HCT116 (cell line): Measurements from ENCODE around the gene LETMD1. TPM values are rescaled to one million over a fixed set of nuclear protein-coding genes. Genes with fewer than 3 reads are reported as not detected.

ENCODE experiments used
- ATAC-seq: fragments of 200-7000 bp; cut with Tn5 transposase; 2 replicates; pipeline ENCODE4 v1.9.1; 2020; ENCODE audit warnings: mild to moderate bottlenecking, moderate library complexity
- BruUV-seq: library from RNA; stranded (reverse); fragments of 400-500 nt; replicated peaks from 2 replicates; lab custom pipeline; 2021; lab: Mats Ljungman, UMichigan
- CTCF ChIA-PET: fragments of 300-600 bp; sonication (Branson Sonifier 250); formaldehyde crosslinking; loops from one replicate; lab custom pipeline; 2021; ENCODE audit warnings: antibody characterized with exemption; lab: Charles Lee
- POLR2A ChIA-PET: fragments of 300-600, 350-600 bp; sonication (Branson Sonifier 250); formaldehyde crosslinking; loops from one replicate; lab custom pipeline; 2021; ENCODE audit warnings: antibody characterized with exemption; lab: Charles Lee
- RAD21 ChIA-PET, 2 experiments: fragments of 300-600 bp; sonication (Branson Sonifier 250); formaldehyde crosslinking; loops; one replicate each; lab custom pipeline; 2023; ENCODE audit warnings: low total read pairs in 2 of 2; ENCODE audit not compliant: uncharacterized antibody in 2 of 2, unreplicated experiment in 2 of 2, low non-redundant PET in 1 of 2; lab: Charles Lee
- DNase-seq: peaks from one replicate; pipeline ENCODE4 v3.0.0-alpha.2; 2010; ENCODE audit warnings: low read depth, low spot score
- H2AFZ ChIP-seq: fragments of 200-600 bp; shearing (Covaris generic), sonication (generic); 2 replicates; pipeline ENCODE4 v1.6.1; 2017; ENCODE audit warnings: low read depth, mixed run types, mixed read lengths, antibody characterized with exemption, low read length; ENCODE audit not compliant: poor library complexity, severe bottlenecking
- H3K27ac ChIP-seq: 2 replicates; pipeline ENCODE4 v1.5.1; 2012; ENCODE audit warnings: low read depth, low read length
- H3K27me3 ChIP-seq: fragments of 200-600 bp; sonication (generic); 2 replicates; pipeline ENCODE4 v1.6.1; 2016; ENCODE audit warnings: mixed run types, low read length, mixed read lengths; ENCODE audit not compliant: insufficient read depth
- H3K36me3 ChIP-seq, 2 experiments: fragments of 200-500 bp in 1 of 2; fragments of 200-600 bp in 1 of 2; sonication (Bioruptor generic) in 1 of 2; sonication (generic) in 1 of 2; 2 replicates each; pipeline versions ENCODE4 v1.5.1 to v1.6.1; 2014 to 2016; ENCODE audit warnings: low read length in 2 of 2, inconsistent platforms in 1 of 2, mixed read lengths in 1 of 2, mixed run types in 1 of 2; ENCODE audit not compliant: insufficient read depth in 2 of 2, control insufficient read depth in 1 of 2
- H3K4me1 ChIP-seq, 2 experiments: fragments of 200-600 bp in 1 of 2; sonication (generic) in 1 of 2; 2 replicates each; pipeline versions ENCODE4 v1.5.1 to v1.6.1; 2012 to 2017; ENCODE audit warnings: low read length in 2 of 2, inconsistent platforms in 1 of 2, mild to moderate bottlenecking in 1 of 2, mixed read lengths in 1 of 2, mixed run types in 1 of 2, moderate library complexity in 1 of 2; ENCODE audit not compliant: insufficient read depth in 2 of 2, control insufficient read depth in 1 of 2
- H3K4me2 ChIP-seq: fragments of 200-600 bp; sonication (generic); 2 replicates; pipeline ENCODE4 v1.6.1; 2017; ENCODE audit warnings: mixed run types, low read length, mixed read lengths
- H3K4me3 ChIP-seq, 2 experiments: fragments of 200-600 bp in 1 of 2; sonication (generic) in 1 of 2; replicated peaks in 1 of 2; 2 replicates each; pipeline ENCODE4 v1.5.1; 2011 to 2016; ENCODE audit warnings: low read length in 2 of 2, control low read depth in 1 of 2, low read depth in 1 of 2, mild to moderate bottlenecking in 1 of 2, mixed read lengths in 1 of 2, mixed run types in 1 of 2
- H3K79me2 ChIP-seq: fragments of 200-600 bp; sonication (generic); 2 replicates; pipeline ENCODE4 v1.6.1; 2017; ENCODE audit warnings: mild to moderate bottlenecking, mixed run types, low read length, moderate library complexity, mixed read lengths; ENCODE audit not compliant: insufficient read depth
- H3K9ac ChIP-seq: fragments of 200-600 bp; sonication (generic); 2 replicates; pipeline ENCODE4 v1.6.1; 2016; ENCODE audit warnings: low read length, mixed read lengths
- H3K9me2 ChIP-seq: fragments of 200-600 bp; sonication (generic), shearing (Covaris generic); 2 replicates; pipeline ENCODE4 v1.6.1; 2017; ENCODE audit warnings: mixed run types, mild to moderate bottlenecking, moderate library complexity; ENCODE audit not compliant: insufficient read depth
- H3K9me3 ChIP-seq, 2 experiments: fragments of 200-500 bp in 1 of 2; fragments of 200-600 bp in 1 of 2; sonication (Bioruptor generic) in 1 of 2; sonication (generic) in 1 of 2; 2 replicates each; pipeline ENCODE4 v1.6.1; 2014 to 2017; ENCODE audit warnings: low read length in 2 of 2, mixed read lengths in 2 of 2, inconsistent platforms in 1 of 2, low read depth in 1 of 2, mild to moderate bottlenecking in 1 of 2, mixed run types in 1 of 2, moderate library complexity in 1 of 2; ENCODE audit not compliant: control insufficient read depth in 1 of 2, insufficient read depth in 1 of 2
- H4K20me1 ChIP-seq: fragments of 200-600 bp; sonication (generic), shearing (Covaris generic); 2 replicates; pipeline ENCODE4 v1.6.1; 2017; ENCODE audit warnings: mixed run types, mild to moderate bottlenecking, moderate library complexity; ENCODE audit not compliant: insufficient read depth
- CBX3 ChIP-seq: IDR thresholded peaks from 2 replicates; pipeline ENCODE4 v1.6.1; 2012; ENCODE audit warnings: low read depth
- CEBPB ChIP-seq: IDR thresholded peaks from 2 replicates; pipeline ENCODE4 v1.6.1; 2012; ENCODE audit warnings: low read depth
- EZH2 ChIP-seq: fragments of 200-600 bp; sonication (generic); IDR thresholded peaks from 2 replicates; pipeline ENCODE4 v1.6.1; 2017; ENCODE audit warnings: antibody characterized with exemption, mixed run types
- EZH2phosphoT487 ChIP-seq: fragments of 200-600 bp; IDR thresholded peaks from 2 replicates; pipeline ENCODE4 v1.6.1; 2018; ENCODE audit warnings: antibody characterized with exemption, borderline replicate concordance
- FOSL1 ChIP-seq: IDR thresholded peaks from 2 replicates; pipeline ENCODE4 v1.6.1; 2012; ENCODE audit warnings: low read depth
- JUND ChIP-seq: IDR thresholded peaks from 2 replicates; pipeline ENCODE4 v1.6.1; 2012
- MAX ChIP-seq: IDR thresholded peaks from 2 replicates; pipeline ENCODE4 v1.6.1; 2012
- POLR2A ChIP-seq: IDR thresholded peaks from 2 replicates; pipeline ENCODE4 v1.7.0; 2011; ENCODE audit warnings: borderline replicate concordance; ENCODE audit not compliant: insufficient read depth, insufficient read length; ENCODE audit errors: extremely low read depth
- POLR2AphosphoS5 ChIP-seq: IDR thresholded peaks from 2 replicates; pipeline ENCODE4 v1.6.1; 2011; ENCODE audit warnings: mild to moderate bottlenecking, low read depth, low read length, moderate library complexity
- REST ChIP-seq: IDR thresholded peaks from 2 replicates; pipeline ENCODE4 v1.6.1; 2012; ENCODE audit warnings: low read depth
- SRF ChIP-seq: IDR thresholded peaks from 2 replicates; pipeline ENCODE4 v1.6.1; 2012; ENCODE audit warnings: low read depth
- TCF7L2 ChIP-seq: IDR thresholded peaks from 2 replicates; pipeline ENCODE4 v1.7.0; 2011; ENCODE audit warnings: borderline replicate concordance, inconsistent platforms; ENCODE audit not compliant: insufficient read depth, insufficient read length; ENCODE audit errors: extremely low read depth
- YY1 ChIP-seq: IDR thresholded peaks from 2 replicates; pipeline ENCODE4 v1.6.1; 2011; ENCODE audit warnings: low read length, low read depth, moderate library complexity, mild to moderate bottlenecking; ENCODE audit not compliant: insufficient replicate concordance; ENCODE audit errors: extremely low read depth
- ZBTB33 ChIP-seq: IDR thresholded peaks from 2 replicates; pipeline ENCODE4 v1.6.1; 2011; ENCODE audit warnings: mild to moderate bottlenecking, low read length, moderate library complexity; ENCODE audit not compliant: insufficient replicate concordance; ENCODE audit errors: extremely low read depth
- ZFX ChIP-seq: fragments of 450-650 bp; IDR thresholded peaks from 2 replicates; pipeline ENCODE4 v1.6.1; 2017
- ZNF274 ChIP-seq: fragments of 200-500 bp; sonication (Bioruptor generic); IDR thresholded peaks from 2 replicates; pipeline ENCODE4 v1.6.1; 2014; ENCODE audit warnings: mild to moderate bottlenecking, low read depth, low read length, inconsistent platforms
- intact Hi-C: fragments of 100-400 bp; cut with micrococcal nuclease; formaldehyde crosslinking; loops from 2 replicates; pipeline ENCODE4 v1.10.0; 2022
- total RNA-seq: library from RNA; stranded (reverse); gene quantifications from one replicate; pipeline ENCODE4 v1.2.1, GENCODE V29; 2021; ENCODE audit not compliant: unreplicated experiment

LETMD1 gene
- total RNA-seq, 1 experiment from 2014 or later = 70.8 TPM

GRCh38 chr12:51017452-51017851 is 30.7 kb upstream of the LETMD1 start:
- DNase-seq (no peak), ATAC-seq (no peak)
- CTCF ChIA-PET = no interaction called here
- no peak overlapping the region for H3K4me2 ChIP-seq
- no peaks in the 10 kb centered on the region for H3K9me2 ChIP-seq
- H3K9me3 ChIP-seq = no peaks in the 10 kb centered on the region
- 0 out of 2 replicates have a peak, but pooled peaks cover under 1% of the 10 kb centered on the region for H4K20me1 ChIP-seq
- no peak overlapping the region for H3K9ac ChIP-seq
- no peak overlapping the region for H3K4me3 ChIP-seq
- no peak overlapping the region for H2AFZ ChIP-seq
- POLR2A ChIA-PET = no interaction called here
- H3K27ac ChIP-seq = no peak overlapping the region
- intact Hi-C loops = no loop called here
- no TSS peak for BruUV-seq
- RAD21 ChIA-PET = no interaction called here
- TF ChIP-seq FOSL1 (no peak), ZFX (no peak), EZH2 (no peak), POLR2A (no peak), SRF (no peak)
- H3K4me1 ChIP-seq = peaks cover 9 to 14% of the 10 kb centered on the region in 2 experiments; a peak in 3 of 4 replicates
- H3K79me2 ChIP-seq = peaks cover 81% of the 10 kb centered on the region
- no peaks in the 10 kb centered on the region for H3K36me3 ChIP-seq
- H3K27me3 ChIP-seq = no peaks in the 10 kb centered on the region

- H3K79me2 ChIP-seq = peaks cover 84% of the 10 kb centered on the region
- ChIA-PET RAD21 (interaction anchor here in 1 of 2 experiments (0.7 kb wide), 1 partner anchor 322 kb away, joined by 3 read pairs; no protein-coding TSS in a partner anchor), CTCF (no interaction called here), POLR2A (no interaction called here)
- no peak overlapping the region for H3K4me3 ChIP-seq
- no TSS peak for BruUV-seq
- intact Hi-C loops = no loop called here
- no peaks in the 10 kb centered on the region for H3K27me3 ChIP-seq
- no peaks in the 10 kb centered on the region for H3K36me3 ChIP-seq
- H3K4me2 ChIP-seq = no peak overlapping the region
- DNase-seq (no peak), ATAC-seq (no peak)
- H3K9me2 ChIP-seq = no peaks in the 10 kb centered on the region
- peaks cover 7 to 13% of the 10 kb centered on the region in 2 experiments for H3K4me1 ChIP-seq
- H2AFZ ChIP-seq = no peak overlapping the region
- H4K20me1 ChIP-seq = no peaks in the 10 kb centered on the region
- H3K27ac ChIP-seq = no peak overlapping the region
- no peaks in the 10 kb centered on the region for H3K9me3 ChIP-seq
- no peak overlapping the region for H3K9ac ChIP-seq
- TF ChIP-seq ZBTB33 (no peak), EZH2phosphoT487 (no peak), POLR2AphosphoS5 (no peak), YY1 (no peak), FOSL1 (no peak), JUND (no peak), MAX (no peak), CBX3 (no peak), CEBPB (no peak), POLR2A (no peak), SRF (no peak), ZNF274 (no peak), TCF7L2 (no peak), REST (no peak)
Observed at GRCh38 chr12:51018956-51019355, 29.2 kb upstream of the LETMD1 start.
